Heart right ventricle (tissue), 16 donors: ENCODE data around the gene SGIP1. TPM values are rescaled to one million over a fixed set of nuclear protein-coding genes. Genes with fewer than 3 reads are reported as not detected.

Experiments used
- ATAC-seq, 8 donors: fragments of 200-7000 bp; cut with Tn5 transposase; one replicate each; pipeline ENCODE4 v1.9.1; 2020; ENCODE audit warnings: mild to moderate bottlenecking in 8 of 8, moderate library complexity in 8 of 8, moderate number of reproducible peaks in 1 of 8
- DNase-seq, 2 donors: peaks; one replicate each; pipeline ENCODE4 v3.0.0-alpha.2; 2020
- H3K27ac ChIP-seq, 10 donors: fragments of 200-600 bp; sonication (generic) in 2 of 10; one replicate each; pipeline versions ENCODE4 v1.5.0 to v1.8.0; 2020 to 2022; ENCODE audit warnings: mild to moderate bottlenecking in 3 of 10
- H3K27me3 ChIP-seq, 7 donors: fragments of 200-600 bp; one replicate each; pipeline ENCODE4 v1.8.0; 2021 to 2022; ENCODE audit warnings: mild to moderate bottlenecking in 2 of 7
- H3K36me3 ChIP-seq, 9 donors: fragments of 200-600 bp; sonication (generic) in 1 of 9; one replicate each; pipeline versions ENCODE4 v1.5.0 to v1.8.0; 2020 to 2022; ENCODE audit warnings: mild to moderate bottlenecking in 2 of 9
- H3K4me1 ChIP-seq, 9 donors: fragments of 200-600 bp; sonication (generic) in 1 of 9; one replicate each; pipeline versions ENCODE4 v1.5.0 to v1.8.0; 2020 to 2022; ENCODE audit warnings: mild to moderate bottlenecking in 4 of 9
- H3K4me3 ChIP-seq, 10 donors: fragments of 200-600 bp; sonication (generic) in 2 of 10; one replicate each; pipeline versions ENCODE4 v1.5.0 to v1.8.0; 2020 to 2022; ENCODE audit warnings: mild to moderate bottlenecking in 7 of 10, moderate library complexity in 2 of 10
- H3K9me3 ChIP-seq, 11 donors: fragments of 200-600 bp in 10 of 11; sonication (generic) in 2 of 11; one replicate each; pipeline versions ENCODE4 v1.5.0 to v1.8.0; 2013 to 2022; ENCODE audit warnings: mild to moderate bottlenecking in 2 of 11, control low read depth in 1 of 11, moderate library complexity in 1 of 11
- WGBS, 2 donors: extraction: QIAGEN DNeasy Blood & Tissue Kit; methylation state at CpG; one replicate each; pipeline ENCODE4 v1.1.7; 2013; ENCODE audit warnings: inconsistent platforms in 1 of 2; 5-methylcytosine and 5-hydroxymethylcytosine counted together
- intact Hi-C, 10 donors: fragments of 100-400 bp; cut with DNase I; formaldehyde crosslinking; loops; one replicate each; pipeline versions ENCODE4 v1.11.1 to v1.14.2; 2022
- polyA plus RNA-seq, 2 donors: library from polyadenylated mRNA; stranded (reverse); fragments of 200-250 nt; gene quantifications; one replicate each; pipeline ENCODE4 v1.2.3, GENCODE V29; 2013
- total RNA-seq, 10 donors: library from RNA; stranded (reverse); fragmentation: NEBNext Ultra II Directional in 3 of 10; extraction: Animal tissue kit (Norgen Biotek cat#: 25700) in 3 of 10; gene quantifications; one replicate each; pipeline versions ENCODE4 v1.2.1 to v1.2.4, GENCODE V29; 2021 to 2023
- TF ChIP-seq, protein P1 (sequence below), 9 donors: fragments of 200-600 bp; sonication (generic) in 2 of 9; IDR thresholded peaks; one replicate each; pipeline versions ENCODE4 v1.5.0 to v1.8.0; 2021 to 2022; ENCODE audit warnings: antibody characterized with exemption in 9 of 9, mild to moderate bottlenecking in 5 of 9, moderate library complexity in 1 of 9
- donor health status: Arrhythmogenic right ventricular cardiomyopathy.
- donor health status: ischemic (EF 13 %, LVEDD 7.1; RV severe dilation, severe dysfunction).
- donor health status: healthy with polysubstance abuse.
- donor health status: DM: no; HTN: yes; CAD: no.
- donor health status: DM: no; HTN: no; CAD: no.
- donor health status: ischemic (EF 25% LVEDD 6.9; RV normal size, moderate dysfunction).
- donor health status: ischemic (EF 25% LVEDD 5.7; RV mildly dilated, moderate dysfunction).
- donor health status: healthy.
- donor health status: DM: yes; HTN: yes; CAD: no.
- donor health status: Ischemic cardiomyopathy.
- donor health status: ischemic (EF 35%, LVEDD 5.7; RV mildly dilated, moderate dysfunction).
- donor health status: nonischemic (EF 11% LVEDD 7.7; RV severe dilation, severe dysfunction).
- donor health status: DM: yes; HTN: yes; CAD: no.
- donor health status: PGD.
- donor health status: ischemic (EF 29% LVEDD 5.4; RV normal size, mild dysfunction).
- donor health status: nonischemic (EF 23%, LVEDD 6.1; RV moderate dilation, normal function).

The SGIP1 gene
- total and polyA plus RNA-seq, 12 donors = 1.6 to 19.6 (median 4.9) TPM

DNA sequence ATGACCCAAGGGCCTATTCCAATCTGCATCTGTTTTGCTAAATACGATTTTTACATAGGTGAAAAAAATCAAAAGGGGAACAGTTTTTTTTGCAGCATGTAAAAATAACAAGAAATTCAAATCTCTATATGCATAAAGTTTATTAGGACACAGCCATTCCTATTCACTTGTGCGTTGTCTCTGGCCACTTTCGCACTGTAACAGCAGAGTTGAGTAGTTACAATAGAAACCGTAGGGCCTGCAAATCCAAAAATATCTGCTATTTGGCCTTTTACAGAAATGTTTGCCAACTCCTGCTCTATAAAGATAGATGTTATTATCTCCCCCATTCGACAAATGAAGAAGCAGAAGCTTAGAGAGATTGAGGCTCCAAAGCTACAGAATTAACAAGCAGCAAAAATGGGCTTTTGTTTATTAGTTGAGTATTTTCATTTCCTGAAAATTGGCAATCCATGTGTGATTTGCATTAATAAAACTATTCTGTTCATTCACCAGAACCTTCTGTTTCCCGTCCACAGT lies 223.8 kb downstream of the SGIP1 start:
- H3K27ac ChIP-seq = peak overlapping the region in 7 of 10 donors; percentile 4 to 64 (median 54)

DNA sequence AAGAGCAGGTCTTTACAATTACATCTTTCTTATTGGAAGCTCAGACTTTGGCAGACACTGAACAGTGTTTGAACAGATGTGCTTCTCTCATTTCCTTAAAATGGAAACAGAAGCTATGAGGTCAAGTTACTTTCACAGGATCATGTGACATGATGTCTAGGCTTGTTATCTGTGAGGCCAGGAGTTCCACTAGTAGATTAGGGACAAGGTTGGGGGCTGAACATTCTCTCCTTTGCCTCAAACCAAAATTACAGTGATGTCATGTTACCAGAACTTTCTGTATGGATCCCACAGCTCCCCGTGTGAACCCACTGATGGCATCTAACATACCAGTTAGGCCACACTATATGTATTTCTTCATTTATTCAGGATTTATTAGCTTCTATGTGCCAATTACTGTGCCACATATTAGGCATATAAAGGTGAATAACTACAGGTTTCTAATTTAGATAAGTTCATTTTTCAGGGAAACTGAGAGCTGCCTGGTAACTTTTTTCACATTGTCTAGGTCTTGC lies 224.3 kb downstream of the SGIP1 start:
- intact Hi-C loops = loop anchor here in 3 of 10 donors (10.0 kb wide), 3 partner anchors 167 to 503 kb away; partner anchors contain the start of genes DNAI4 (in 1 of the 3), MIER1 (in 1 of the 3) and SLC35D1 (in 1 of the 3)
- Histone ChIP-seq H3K27me3 (peaks cover 0 to 10% (median 0%) of the 10 kb centered on the region in 7 donors), H3K4me3 (no peak overlapping the region), H3K36me3 (peaks cover 0 to 7% (median 0%) of the 10 kb centered on the region in 9 donors), H3K4me1 (peaks cover 0 to 32% (median 17%) of the 10 kb centered on the region in 9 donors), H3K9me3 (peaks cover 0 to 9% (median 0%) of the 10 kb centered on the region in 11 donors), H3K27ac (peak overlapping the region in 6 of 10 donors; percentile 32 to 64 (median 54))
- TF ChIP-seq, protein P1, sequence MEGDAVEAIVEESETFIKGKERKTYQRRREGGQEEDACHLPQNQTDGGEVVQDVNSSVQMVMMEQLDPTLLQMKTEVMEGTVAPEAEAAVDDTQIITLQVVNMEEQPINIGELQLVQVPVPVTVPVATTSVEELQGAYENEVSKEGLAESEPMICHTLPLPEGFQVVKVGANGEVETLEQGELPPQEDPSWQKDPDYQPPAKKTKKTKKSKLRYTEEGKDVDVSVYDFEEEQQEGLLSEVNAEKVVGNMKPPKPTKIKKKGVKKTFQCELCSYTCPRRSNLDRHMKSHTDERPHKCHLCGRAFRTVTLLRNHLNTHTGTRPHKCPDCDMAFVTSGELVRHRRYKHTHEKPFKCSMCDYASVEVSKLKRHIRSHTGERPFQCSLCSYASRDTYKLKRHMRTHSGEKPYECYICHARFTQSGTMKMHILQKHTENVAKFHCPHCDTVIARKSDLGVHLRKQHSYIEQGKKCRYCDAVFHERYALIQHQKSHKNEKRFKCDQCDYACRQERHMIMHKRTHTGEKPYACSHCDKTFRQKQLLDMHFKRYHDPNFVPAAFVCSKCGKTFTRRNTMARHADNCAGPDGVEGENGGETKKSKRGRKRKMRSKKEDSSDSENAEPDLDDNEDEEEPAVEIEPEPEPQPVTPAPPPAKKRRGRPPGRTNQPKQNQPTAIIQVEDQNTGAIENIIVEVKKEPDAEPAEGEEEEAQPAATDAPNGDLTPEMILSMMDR (IDR thresholded peaks at IDR 0.05) = no peak
- ATAC-seq (peak in 7 of 8 donors; percentile 62 to 95 (median 87)), DNase-seq (peak in 1 of 2 donors; percentile 11)
- 39 to 56% methylated on average over 1 of the region's 1 CpG for WGBS, 2 donors

More for the DNA sequence above, 223.8 kb downstream of the SGIP1 start:
- peaks cover 0 to 4% (median 0%) of the 10 kb centered on the region in 11 donors for H3K9me3 ChIP-seq
- intact Hi-C loops = loop anchor here in 3 of 10 donors (10.0 kb wide), 3 partner anchors 167 to 503 kb away; partner anchors contain the start of genes DNAI4 (in 1 of the 3), MIER1 (in 1 of the 3) and SLC35D1 (in 1 of the 3)
- TF ChIP-seq, protein P1 (IDR thresholded peaks at IDR 0.05) = no peak
- WGBS, 2 donors = 41 to 43% methylated on average over 6 of the region's 6 CpGs
- peaks cover 0 to 7% (median 0%) of the 10 kb centered on the region in 9 donors for H3K36me3 ChIP-seq
- H3K4me1 ChIP-seq = peaks cover 0 to 37% (median 22%) of the 10 kb centered on the region in 9 donors
- ATAC-seq (peak in 4 of 8 donors; percentile 17 to 71 (median 34)), DNase-seq (no peak)
- H3K27me3 ChIP-seq = peaks cover 0 to 13% (median 2%) of the 10 kb centered on the region in 7 donors
- H3K4me3 ChIP-seq = no peak overlapping the region

DNA sequence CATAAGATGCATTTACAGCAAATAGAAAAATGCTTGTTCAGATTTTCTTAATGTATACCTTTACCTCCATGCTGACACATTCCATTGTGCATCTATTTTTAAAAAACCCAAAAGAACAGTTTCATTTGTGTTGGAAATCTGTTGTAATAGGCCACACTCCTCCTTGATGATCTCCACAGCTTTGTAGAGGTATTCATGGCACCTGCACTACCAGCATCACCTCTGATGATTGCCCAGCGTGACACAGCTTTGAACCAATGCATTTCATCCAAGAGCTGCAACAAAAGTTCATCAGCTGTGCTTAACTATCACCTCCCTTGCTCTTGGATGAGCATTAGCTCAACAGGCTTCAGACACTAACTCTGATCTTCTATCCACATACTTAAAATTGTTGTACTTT lies 226.6 kb downstream of the SGIP1 start:
- TF ChIP-seq, protein P1 (IDR thresholded peaks at IDR 0.05) = no peak
- Histone ChIP-seq H3K4me3 (no peak overlapping the region), H3K36me3 (peaks cover 0 to 7% (median 0%) of the 10 kb centered on the region in 9 donors), H3K27me3 (no peaks in the 10 kb centered on the region), H3K4me1 (peaks cover 0 to 27% (median 17%) of the 10 kb centered on the region in 9 donors), H3K27ac (no peak overlapping the region), H3K9me3 (peaks cover 0 to 10% (median 0%) of the 10 kb centered on the region in 11 donors)
- intact Hi-C loops = loop anchor here in 9 of 10 donors (5.0 to 10.0 kb wide), 9 partner anchors 164 to 744 kb away; partner anchors contain the start of genes DNAI4 (in 2 of the 9) and MIER1 (in 2 of the 9)
- DNase-seq (no peak), ATAC-seq (no peak)
- 93 to 96% methylated on average over 1 of the region's 1 CpG for WGBS, 2 donors

DNA sequence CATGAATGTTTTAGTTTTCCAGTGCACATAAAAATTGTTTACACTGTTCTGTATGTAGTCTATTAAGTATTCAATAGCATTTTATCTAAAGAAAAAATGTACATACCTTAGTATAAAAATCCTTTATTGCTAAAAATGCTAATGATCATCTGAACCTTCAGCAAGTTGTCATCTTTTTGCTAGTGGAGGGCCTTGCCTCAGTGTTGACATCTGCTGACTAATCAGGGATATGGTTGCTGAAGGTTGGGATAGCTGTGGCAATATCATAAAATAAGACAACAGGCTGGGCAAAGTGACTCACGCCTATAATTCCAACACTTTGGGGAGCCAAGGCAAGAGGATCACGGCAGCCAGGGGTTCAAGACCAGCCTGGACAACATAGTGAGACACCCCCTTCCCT lies 227.3 kb downstream of the SGIP1 start:
- ATAC-seq = no peak
- peaks cover 0 to 10% (median 0%) of the 10 kb centered on the region in 11 donors for H3K9me3 ChIP-seq
- H3K27ac ChIP-seq = no peak overlapping the region
- WGBS, 2 donors = 95 to 97% methylated on average over 2 of the region's 2 CpGs
- H3K4me1 ChIP-seq = peaks cover 0 to 27% (median 17%) of the 10 kb centered on the region in 9 donors
- no peak overlapping the region for H3K4me3 ChIP-seq
- intact Hi-C loops = loop anchor here in 9 of 10 donors (5.0 to 10.0 kb wide), 9 partner anchors 164 to 744 kb away; partner anchors contain the start of genes DNAI4 (in 2 of the 9) and MIER1 (in 2 of the 9)
- TF ChIP-seq, protein P1 (IDR thresholded peaks at IDR 0.05) = no peak
- no peaks in the 10 kb centered on the region for H3K27me3 ChIP-seq
- peaks cover 0 to 7% (median 0%) of the 10 kb centered on the region in 9 donors for H3K36me3 ChIP-seq
- DNase-seq = no peak
